HG02571 (cell line): Measurements from ENCODE around the gene FAM3B.

Experiments
- ATAC-seq: cut with Tn5 transposase; IDR thresholded peaks from one replicate; pipeline ENCODE4 v1.9.1; 2021; ENCODE audit warnings: mild to moderate bottlenecking, moderate library complexity; ENCODE audit not compliant: unreplicated experiment

The FAM3B gene

GRCh38 chr21:41390043-41390639, 73.5 kb downstream of the FAM3B start:
- ATAC-seq, result no peak

DNA sequence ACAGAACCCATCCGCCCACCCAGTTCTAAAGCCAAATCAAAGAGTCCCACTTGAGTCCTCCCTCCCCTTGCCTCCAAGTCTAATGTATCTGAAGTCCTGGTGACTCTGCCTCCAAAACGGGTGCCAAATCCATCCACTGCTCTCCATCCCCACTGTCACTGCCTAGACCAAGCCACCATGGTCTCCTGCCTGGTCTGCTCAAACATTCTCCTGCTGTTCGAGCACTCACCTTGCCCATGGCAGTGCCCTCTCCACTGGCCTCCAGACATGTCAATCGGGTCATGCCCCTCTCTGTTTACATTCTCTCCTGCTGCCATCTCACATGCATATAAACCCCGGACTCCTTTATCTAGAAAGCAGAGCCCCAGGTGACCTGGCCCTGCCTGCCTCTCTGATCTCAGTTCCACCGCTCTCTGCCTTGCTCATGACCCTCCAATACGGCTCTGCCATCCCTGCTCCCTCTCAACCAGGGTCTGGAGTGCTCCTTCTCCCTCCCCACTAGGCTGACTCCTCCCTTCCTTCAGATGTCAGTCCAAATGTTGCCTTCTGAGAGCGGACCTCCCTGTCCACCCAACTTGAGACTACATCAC, 77.4 kb downstream of the FAM3B start:
- ATAC-seq, result no peak

- ATAC-seq, result no peak
Measured at GRCh38 chr21:41396558-41397075, 80.0 kb downstream of the FAM3B start.

- no peak for ATAC-seq
Measured at GRCh38 chr21:41397471-41397891, 80.9 kb downstream of the FAM3B start.

GRCh38 chr21:41398251-41398650, 81.7 kb downstream of the FAM3B start:
- ATAC-seq, result no peak

DNA sequence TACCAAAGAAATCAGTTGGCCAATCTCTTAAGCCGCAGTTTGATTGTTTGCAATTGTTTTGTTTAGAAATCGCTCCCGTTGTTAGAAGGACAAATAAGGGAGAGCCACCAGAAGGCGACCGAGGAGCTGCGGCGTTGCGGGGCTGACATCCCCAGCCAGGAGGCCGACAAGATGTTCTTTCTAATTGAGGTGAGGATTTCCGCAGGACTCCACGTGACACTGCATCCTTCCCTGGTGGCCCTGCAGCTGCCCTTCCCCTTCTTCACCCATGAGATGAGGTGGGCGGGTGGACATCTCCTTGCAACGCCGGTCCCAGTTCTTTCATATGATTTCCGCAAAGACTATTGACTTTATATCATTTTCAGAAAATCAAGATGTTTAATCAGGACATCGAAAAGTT, 82.2 kb downstream of the FAM3B start:
- ATAC-seq, result no peak

- no peak for ATAC-seq
Measured at GRCh38 chr21:41399246-41399800, 82.7 kb downstream of the FAM3B start.

DNA sequence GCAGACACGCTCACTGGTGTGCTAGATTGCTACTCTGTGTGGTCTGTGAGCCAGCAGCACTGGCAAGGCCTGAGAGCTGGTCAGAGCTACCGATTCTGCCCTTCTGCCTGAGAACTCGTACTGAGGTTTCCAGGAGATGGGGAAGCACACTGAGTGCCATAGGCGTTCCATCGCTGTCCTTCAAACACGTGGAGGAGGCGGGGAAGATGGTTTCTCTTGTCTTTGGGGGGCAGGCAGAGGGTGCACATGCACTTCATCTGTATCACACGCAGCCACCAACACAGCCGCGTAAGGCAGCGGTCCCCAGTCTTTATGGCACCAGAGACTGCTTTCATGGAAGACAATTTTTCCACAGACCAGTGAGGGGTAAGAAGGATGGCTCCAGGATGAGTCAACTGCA, 85.6 kb downstream of the FAM3B start:
- ATAC-seq, result no peak

GRCh38 chr21:41402796-41403195, 86.2 kb downstream of the FAM3B start:
- ATAC-seq, result no peak

DNA sequence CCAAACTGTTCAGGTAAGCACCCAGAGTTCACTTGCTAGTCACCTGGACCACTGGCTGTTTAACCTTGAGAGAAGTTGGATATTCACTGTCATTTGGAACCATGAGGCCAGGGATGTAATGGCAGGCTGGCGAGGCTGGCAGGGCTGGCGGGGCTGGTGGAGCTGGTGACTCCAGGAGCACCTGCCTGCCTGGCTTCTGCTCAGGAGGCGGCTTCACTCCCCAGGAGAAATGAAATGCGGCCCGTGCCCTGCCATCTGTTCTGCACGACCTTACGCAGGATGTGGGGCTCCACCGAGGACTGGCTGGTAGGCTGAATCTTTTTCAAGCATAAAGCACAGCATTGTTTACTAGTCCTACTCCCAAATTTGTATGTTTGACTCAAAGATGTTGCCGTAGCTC, 86.7 kb downstream of the FAM3B start:
- ATAC-seq, result no peak

- ATAC-seq, result no peak
Measured at GRCh38 chr21:41403966-41404365, 87.4 kb downstream of the FAM3B start.

GRCh38 chr21:41405321-41405720, 88.7 kb downstream of the FAM3B start:
- ATAC-seq, result no peak

GRCh38 chr21:41406340-41406739, 89.7 kb downstream of the FAM3B start:
- no peak for ATAC-seq
